Stomach smooth muscle (tissue), 2 donors: ENCODE results near the gene SLC45A3.

Experiments used
- H3K27ac ChIP-seq: one replicate; pipeline ENCODE4 v1.7.0; 2013; ENCODE audit warnings: mild to moderate bottlenecking, low read length, inconsistent platforms
- H3K27me3 ChIP-seq, 2 donors: one replicate each; pipeline ENCODE4 v1.7.0; 2013; ENCODE audit warnings: low read length in 2 of 2; ENCODE audit not compliant: insufficient read depth in 2 of 2, control insufficient read depth in 1 of 2
- H3K36me3 ChIP-seq, 2 donors: one replicate each; pipeline ENCODE4 v1.7.0; 2013; ENCODE audit warnings: low read length in 2 of 2; ENCODE audit not compliant: control insufficient read depth in 2 of 2, insufficient read depth in 2 of 2
- H3K4me1 ChIP-seq: one replicate; pipeline ENCODE4 v1.7.0; 2013; ENCODE audit warnings: low read length; ENCODE audit not compliant: control insufficient read depth, insufficient read depth
- H3K4me3 ChIP-seq, 2 donors: one replicate each; pipeline ENCODE4 v1.7.0; 2013; ENCODE audit warnings: low read length in 2 of 2
- H3K9ac ChIP-seq, 2 donors: one replicate each; pipeline ENCODE4 v1.7.0; 2013; ENCODE audit warnings: low read length in 2 of 2, mild to moderate bottlenecking in 1 of 2
- H3K9me3 ChIP-seq, 2 donors: one replicate each; pipeline ENCODE4 v1.7.0; 2013; ENCODE audit warnings: low read length in 2 of 2; ENCODE audit not compliant: control insufficient read depth in 2 of 2
- donor health status: healthy.
- donor health status: Pancreatic carcinoma.

SLC45A3 gene

DNA sequence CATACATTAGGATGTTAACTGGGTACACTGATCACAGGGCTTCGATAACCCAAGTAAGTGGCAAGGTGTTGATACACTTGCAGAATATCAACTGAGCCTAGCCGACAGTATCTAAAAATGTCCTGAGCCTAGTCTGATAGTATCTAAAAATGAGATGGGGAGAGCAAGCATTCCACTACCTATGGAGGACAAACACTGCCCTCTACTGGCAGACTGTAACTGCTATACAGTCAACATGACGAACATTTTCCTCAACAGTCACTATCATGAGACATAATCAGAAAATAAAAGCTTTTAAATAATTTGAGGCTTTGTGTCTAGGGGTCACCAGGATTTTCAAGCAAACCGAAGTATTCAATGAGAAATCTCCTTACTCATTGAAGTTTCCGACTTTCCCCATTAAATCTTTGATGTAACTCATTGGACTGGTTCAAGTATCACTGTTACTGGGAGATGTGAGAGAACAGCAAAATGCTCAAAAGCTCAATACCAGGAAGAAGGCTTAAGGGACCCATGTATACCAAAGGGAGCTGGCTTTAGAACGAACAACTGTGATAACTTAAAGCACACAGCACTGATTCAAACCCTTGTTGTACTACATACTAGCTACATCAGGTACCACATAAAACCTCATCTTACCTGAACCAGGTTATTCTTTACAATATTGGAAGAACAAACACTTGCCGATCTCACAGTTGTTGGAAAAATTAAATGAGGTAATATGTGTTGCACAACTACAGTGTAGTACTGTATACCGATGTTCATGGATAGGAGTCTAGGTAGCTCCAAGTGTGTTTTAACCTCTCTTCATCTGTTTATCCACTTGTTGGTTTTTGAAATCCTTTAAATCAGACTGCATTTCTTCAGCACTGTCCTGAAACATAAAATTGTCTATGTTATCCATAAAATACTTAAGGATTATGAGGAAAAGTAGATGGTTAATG, 31.1 kb upstream of the SLC45A3 start:
- Histone ChIP-seq H3K27ac (no peak overlapping the region), H3K9me3 (no peaks in the 10 kb centered on the region), H3K27me3 (no peaks in the 10 kb centered on the region), H3K36me3 (peaks cover 4 to 7% of the 10 kb centered on the region in 2 donors), H3K4me1 (no peaks in the 10 kb centered on the region), H3K9ac (no peak overlapping the region), H3K4me3 (no peak overlapping the region)

DNA sequence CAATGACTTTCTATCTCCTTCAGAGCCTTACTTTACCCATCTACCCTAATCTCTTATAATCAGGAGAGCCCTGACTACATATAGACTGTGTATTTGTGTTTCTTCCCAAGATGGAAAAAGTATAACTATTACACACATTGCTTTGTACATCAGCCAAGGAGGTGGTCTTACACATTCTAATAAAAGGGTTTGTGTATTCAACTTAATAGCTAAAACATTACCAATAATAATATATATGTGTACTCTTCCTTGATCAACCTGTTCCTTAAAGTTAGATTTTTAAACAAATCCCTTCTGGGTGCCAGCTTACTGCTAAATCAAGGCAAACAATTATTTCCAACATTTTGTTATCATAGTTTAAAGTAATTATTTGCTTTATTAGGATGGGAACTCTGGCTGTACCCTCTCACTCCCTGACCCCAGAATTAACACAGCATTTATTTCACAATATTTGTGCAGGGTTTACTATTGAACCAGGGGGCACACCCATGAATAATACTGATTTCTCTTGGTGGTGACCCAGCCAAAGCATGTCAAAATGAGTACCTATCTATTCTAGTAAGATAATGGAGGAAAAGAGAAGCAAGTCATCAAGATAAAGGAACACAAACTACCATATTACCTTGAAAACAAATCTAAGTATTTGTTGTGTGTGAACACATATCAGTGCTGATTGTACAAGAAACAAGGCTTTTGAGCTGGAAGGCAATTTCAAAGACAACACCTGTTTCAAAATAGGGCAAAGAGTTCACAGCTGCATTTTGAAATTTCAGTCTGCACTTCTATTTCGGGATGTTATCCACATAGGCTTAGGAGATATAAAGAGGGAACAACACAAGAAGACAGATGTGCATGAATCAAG, 30.1 kb upstream of the SLC45A3 start:
- H3K36me3 ChIP-seq: peaks cover 2 to 4% of the 10 kb centered on the region in 2 donors
- H3K9ac ChIP-seq: no peak overlapping the region
- no peak overlapping the region for H3K4me3 ChIP-seq
- no peaks in the 10 kb centered on the region for H3K9me3 ChIP-seq
- no peak overlapping the region for H3K27ac ChIP-seq
- H3K27me3 ChIP-seq: no peaks in the 10 kb centered on the region
- H3K4me1 ChIP-seq: no peaks in the 10 kb centered on the region

DNA sequence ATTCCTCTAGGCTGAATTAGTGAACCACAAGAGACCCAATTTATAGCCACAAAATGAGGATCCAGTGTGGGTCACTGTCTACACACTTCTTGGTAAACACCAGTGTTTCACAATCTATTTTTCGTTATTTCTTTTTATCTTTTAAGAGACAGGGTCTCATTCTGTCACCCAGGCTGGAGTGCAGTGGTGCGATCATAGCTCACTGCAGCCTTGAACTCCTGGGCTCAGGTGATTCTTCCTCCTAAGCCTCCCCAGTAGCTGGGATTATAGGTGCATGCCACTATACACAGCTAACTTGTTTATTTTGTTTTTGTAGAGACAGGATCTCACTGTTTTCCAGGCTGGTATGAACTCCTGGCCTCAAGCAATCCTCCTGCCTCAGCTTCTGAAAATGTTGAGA, 29.3 kb upstream of the SLC45A3 start:
- Histone ChIP-seq H3K36me3 (peaks cover 0 to under 1% of the 10 kb centered on the region in 2 donors), H3K27me3 (no peaks in the 10 kb centered on the region), H3K9ac (no peak overlapping the region), H3K9me3 (no peaks in the 10 kb centered on the region), H3K4me3 (no peak overlapping the region), H3K4me1 (no peaks in the 10 kb centered on the region), H3K27ac (no peak overlapping the region)

DNA sequence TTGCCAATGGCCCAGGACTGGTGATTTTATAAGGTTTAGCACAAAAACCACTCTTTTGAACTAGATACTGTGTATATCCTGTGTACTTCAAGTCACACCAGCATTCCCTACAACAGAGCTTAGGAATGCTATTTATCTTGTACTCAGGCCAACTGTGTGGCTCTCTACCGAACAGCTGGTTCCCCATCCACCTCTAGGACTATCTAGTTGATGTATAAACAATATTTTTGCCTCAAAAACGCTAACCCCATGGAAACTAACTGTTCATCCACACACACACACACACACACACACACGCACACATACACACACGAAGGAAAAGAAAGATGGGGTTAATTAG, 28.7 kb upstream of the SLC45A3 start:
- peaks cover 0 to 4% of the 10 kb centered on the region in 2 donors for H3K36me3 ChIP-seq
- no peaks in the 10 kb centered on the region for H3K27me3 ChIP-seq
- no peak overlapping the region for H3K4me3 ChIP-seq
- H3K27ac ChIP-seq: no peak overlapping the region
- H3K9me3 ChIP-seq: no peaks in the 10 kb centered on the region
- H3K4me1 ChIP-seq: no peaks in the 10 kb centered on the region
- H3K9ac ChIP-seq: no peak overlapping the region

DNA sequence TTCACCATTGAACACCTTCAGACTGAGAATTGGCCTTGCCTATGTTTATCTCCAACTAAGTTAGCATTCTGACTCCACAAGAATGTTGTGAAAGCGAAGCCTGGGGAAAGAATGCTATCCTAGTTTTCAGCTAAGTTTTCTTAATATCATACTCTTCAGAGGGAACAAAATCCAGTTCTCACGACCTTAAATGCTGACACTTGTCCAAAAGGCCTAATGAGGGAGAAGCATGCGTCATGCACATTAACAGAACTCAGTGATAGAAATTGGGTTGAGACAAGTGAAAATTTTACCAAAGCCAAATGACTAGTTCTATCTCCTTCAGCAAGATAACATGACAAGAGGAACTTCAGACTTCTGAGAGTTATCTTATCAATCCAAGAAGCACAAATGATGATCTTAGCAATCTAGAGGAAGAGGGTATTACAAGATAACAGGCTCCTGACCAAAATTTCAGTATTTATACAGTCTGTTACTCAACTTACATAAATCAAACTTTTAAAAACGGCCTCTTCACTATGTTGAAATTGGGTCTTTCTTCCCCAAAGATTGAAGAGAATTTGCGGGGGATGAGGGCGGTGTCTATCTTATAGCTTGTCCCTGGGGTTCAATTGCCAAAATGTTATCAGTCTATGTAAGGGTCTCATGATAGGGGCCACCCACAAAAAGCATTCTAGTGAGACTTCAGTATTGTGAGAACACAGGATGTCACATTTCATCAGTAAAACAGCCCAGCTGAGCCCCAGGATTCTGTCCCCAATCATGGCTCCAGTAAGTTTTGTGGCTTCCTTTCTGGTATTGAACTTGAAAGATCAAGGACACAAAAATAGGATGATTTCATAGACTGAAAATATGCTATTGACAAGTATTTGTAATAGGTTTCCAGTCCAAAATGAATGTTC, 26.5 kb upstream of the SLC45A3 start:
- Histone ChIP-seq H3K27ac (no peak overlapping the region), H3K27me3 (no peaks in the 10 kb centered on the region), H3K4me3 (no peak overlapping the region), H3K36me3 (peaks cover 1 to 5% of the 10 kb centered on the region in 2 donors), H3K4me1 (no peaks in the 10 kb centered on the region), H3K9me3 (no peaks in the 10 kb centered on the region), H3K9ac (no peak overlapping the region)

DNA sequence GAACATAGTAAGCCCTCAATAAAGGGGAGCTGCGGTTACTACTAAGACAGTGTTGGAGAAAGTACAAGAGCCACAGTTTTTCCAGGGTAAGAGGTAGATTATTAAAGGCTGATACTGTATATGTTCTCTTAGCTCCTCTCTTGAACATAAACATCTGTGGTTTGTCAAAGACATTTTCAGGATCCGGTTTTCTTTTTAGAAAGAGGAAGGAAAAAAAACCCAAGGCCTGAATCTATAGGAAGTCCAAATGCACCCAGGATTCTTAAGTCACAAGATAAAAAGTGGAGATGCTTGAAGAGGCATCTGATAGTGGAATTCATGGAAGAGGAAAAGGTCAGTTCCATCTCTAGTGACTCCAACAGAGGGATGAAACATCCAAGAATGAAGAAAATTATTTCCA, 24.6 kb upstream of the SLC45A3 start:
- no peaks in the 10 kb centered on the region for H3K4me1 ChIP-seq
- H3K9ac ChIP-seq: no peak overlapping the region
- H3K9me3 ChIP-seq: no peaks in the 10 kb centered on the region
- H3K36me3 ChIP-seq: peaks cover 5% of the 10 kb centered on the region in 2 donors
- H3K4me3 ChIP-seq: no peak overlapping the region
- H3K27ac ChIP-seq: no peak overlapping the region
- no peaks in the 10 kb centered on the region for H3K27me3 ChIP-seq

DNA sequence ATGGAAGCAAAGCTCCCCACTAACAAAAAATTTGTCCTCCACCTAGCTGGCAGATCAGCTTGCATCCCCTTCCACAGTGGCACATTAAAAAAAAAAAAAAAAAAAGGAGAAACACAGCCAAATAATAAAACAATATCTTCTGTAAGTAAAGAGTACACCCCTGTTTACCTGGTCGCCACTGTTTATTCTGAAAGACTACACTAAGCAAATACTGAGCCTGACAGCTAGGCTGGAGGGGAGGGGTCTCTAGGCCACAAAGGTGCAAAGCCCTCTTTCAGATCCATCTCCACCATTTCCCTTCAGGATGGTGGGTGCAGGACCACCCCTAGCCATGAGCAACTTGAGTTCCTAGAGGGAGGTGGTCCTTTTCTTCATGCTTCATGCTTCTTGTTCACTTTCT, 22.8 kb upstream of the SLC45A3 start:
- Histone ChIP-seq H3K27me3 (no peaks in the 10 kb centered on the region), H3K36me3 (peaks cover 5% of the 10 kb centered on the region in 2 donors), H3K9ac (no peak overlapping the region), H3K4me3 (no peak overlapping the region), H3K4me1 (no peaks in the 10 kb centered on the region), H3K9me3 (no peaks in the 10 kb centered on the region), H3K27ac (no peak overlapping the region)

DNA sequence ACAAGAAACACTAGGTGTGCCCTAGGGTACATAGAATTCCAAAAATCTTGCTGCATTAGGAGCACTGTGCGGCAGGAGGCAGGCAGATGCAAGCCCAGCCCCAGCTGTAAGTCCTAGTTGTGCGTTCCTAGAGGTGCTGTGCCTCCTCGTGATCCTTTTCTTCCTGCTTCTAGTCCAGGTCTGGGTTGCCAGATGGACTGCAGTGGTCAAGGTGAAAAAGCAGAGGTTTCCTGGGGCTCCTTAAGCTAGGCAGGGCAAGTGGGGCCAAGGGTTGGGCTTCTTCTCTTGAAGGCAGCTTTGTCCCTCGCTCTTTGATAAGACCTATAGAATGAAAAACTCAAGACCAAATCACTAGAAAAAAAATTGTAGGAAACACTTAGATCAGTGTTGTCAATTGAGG, 21.6 kb upstream of the SLC45A3 start:
- H3K4me1 ChIP-seq: no peaks in the 10 kb centered on the region
- no peak overlapping the region for H3K27ac ChIP-seq
- H3K36me3 ChIP-seq: peaks cover 5% of the 10 kb centered on the region in 2 donors
- no peak overlapping the region for H3K4me3 ChIP-seq
- no peaks in the 10 kb centered on the region for H3K9me3 ChIP-seq
- H3K27me3 ChIP-seq: no peaks in the 10 kb centered on the region
- H3K9ac ChIP-seq: no peak overlapping the region

DNA sequence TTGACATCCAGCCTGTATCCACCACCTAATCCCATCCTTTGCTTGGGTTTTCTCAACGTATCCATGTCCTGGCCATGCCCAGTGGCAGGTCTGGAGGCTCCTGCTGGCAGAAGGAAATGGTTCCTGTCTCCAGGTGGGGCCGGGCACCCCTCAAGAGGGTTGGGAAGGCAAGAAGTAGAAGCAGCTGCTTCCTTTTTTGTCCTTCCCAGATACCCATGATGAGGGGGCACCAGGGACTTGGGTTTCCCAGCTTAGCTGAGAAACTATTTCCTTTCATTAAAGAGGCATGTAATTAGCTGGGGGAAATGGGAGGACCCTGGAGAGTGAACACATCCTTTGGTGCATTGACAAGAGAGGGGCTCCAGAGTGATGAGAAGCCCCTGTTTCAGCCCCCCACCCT, 21.1 kb upstream of the SLC45A3 start:
- Histone ChIP-seq H3K36me3 (peaks cover 5% of the 10 kb centered on the region in 2 donors), H3K9ac (no peak overlapping the region), H3K9me3 (no peaks in the 10 kb centered on the region), H3K4me1 (no peaks in the 10 kb centered on the region), H3K4me3 (no peak overlapping the region), H3K27me3 (no peaks in the 10 kb centered on the region), H3K27ac (no peak overlapping the region)

DNA sequence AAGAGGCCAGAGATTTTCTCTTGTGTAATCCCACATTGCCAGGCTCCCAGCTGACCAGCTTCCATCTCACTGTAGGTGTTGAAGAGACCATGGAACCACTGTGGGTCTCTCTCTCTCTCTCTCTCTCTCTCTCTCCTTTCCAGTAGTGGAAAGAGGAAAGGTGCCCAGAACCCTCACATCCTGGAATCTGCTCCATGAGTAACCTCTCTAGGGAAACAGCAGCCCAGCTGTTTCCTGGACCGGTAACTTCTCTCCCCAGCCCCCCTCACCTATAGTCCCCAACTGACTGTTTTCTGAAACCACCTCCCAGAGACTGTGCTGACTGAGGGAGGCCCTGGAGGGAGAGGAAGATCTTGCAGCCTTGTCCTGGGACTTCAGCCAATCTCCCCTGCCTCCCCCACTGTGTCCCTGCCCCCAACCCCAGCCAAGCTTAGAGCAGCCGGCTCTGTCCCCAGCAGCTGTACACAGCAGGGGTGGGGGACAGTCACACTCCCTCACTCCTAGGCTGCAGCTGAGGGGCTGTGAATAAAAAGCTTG, 20.6 kb upstream of the SLC45A3 start:
- Histone ChIP-seq H3K9ac (no peak overlapping the region), H3K4me1 (no peaks in the 10 kb centered on the region), H3K9me3 (no peaks in the 10 kb centered on the region), H3K27ac (no peak overlapping the region), H3K27me3 (no peaks in the 10 kb centered on the region), H3K4me3 (no peak overlapping the region), H3K36me3 (peaks cover 5% of the 10 kb centered on the region in 2 donors)
